ENCODE data around the gene PLCG2.

Gene PLCG2

DNA sequence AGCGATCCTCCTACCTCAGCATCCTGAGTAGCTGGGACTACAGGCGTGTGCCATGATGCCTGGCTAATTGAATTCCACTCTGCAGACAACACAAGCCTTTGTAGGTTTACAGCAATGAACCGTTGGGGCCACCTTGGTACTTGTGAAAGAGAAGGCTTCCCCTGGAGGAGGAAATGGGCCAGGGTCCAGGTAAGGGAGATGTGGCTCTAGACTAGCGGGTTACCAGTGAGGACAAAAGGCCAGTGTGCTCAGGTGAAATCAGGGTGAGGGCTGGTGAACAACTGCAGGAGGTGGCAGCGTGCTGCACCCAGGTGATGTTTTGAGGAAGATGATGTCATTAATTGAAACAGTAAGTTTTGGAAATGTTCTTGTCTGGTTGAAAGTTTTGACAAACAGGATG lies 225.5 kb downstream of the PLCG2 start:
- TF ChIP-seq ARNTL (CRISPR knock-in tag; IDR thresholded peaks at IDR 0.05; ENCODE audit: borderline replicate concordance, low read depth) (no peak), ESRRG (CRISPR knock-in tag; IDR thresholded peaks at IDR 0.05) (no peak), ZNF8 (CRISPR knock-in tag; IDR thresholded peaks at IDR 0.05) (no peak), OSR1 (CRISPR knock-in tag; IDR thresholded peaks at IDR 0.05) (no peak)
- TF ChIP-seq, protein P1, sequence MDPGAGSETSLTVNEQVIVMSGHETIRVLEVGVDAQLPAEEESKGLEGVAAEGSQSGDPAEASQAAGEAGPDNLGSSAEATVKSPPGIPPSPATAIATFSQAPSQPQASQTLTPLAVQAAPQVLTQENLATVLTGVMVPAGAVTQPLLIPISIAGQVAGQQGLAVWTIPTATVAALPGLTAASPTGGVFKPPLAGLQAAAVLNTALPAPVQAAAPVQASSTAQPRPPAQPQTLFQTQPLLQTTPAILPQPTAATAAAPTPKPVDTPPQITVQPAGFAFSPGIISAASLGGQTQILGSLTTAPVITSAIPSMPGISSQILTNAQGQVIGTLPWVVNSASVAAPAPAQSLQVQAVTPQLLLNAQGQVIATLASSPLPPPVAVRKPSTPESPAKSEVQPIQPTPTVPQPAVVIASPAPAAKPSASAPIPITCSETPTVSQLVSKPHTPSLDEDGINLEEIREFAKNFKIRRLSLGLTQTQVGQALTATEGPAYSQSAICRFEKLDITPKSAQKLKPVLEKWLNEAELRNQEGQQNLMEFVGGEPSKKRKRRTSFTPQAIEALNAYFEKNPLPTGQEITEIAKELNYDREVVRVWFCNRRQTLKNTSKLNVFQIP (CRISPR knock-in tag; IDR thresholded peaks at IDR 0.05; ENCODE audit: borderline replicate concordance, low read depth) = no peak
- TF ChIP-seq, protein P2, sequence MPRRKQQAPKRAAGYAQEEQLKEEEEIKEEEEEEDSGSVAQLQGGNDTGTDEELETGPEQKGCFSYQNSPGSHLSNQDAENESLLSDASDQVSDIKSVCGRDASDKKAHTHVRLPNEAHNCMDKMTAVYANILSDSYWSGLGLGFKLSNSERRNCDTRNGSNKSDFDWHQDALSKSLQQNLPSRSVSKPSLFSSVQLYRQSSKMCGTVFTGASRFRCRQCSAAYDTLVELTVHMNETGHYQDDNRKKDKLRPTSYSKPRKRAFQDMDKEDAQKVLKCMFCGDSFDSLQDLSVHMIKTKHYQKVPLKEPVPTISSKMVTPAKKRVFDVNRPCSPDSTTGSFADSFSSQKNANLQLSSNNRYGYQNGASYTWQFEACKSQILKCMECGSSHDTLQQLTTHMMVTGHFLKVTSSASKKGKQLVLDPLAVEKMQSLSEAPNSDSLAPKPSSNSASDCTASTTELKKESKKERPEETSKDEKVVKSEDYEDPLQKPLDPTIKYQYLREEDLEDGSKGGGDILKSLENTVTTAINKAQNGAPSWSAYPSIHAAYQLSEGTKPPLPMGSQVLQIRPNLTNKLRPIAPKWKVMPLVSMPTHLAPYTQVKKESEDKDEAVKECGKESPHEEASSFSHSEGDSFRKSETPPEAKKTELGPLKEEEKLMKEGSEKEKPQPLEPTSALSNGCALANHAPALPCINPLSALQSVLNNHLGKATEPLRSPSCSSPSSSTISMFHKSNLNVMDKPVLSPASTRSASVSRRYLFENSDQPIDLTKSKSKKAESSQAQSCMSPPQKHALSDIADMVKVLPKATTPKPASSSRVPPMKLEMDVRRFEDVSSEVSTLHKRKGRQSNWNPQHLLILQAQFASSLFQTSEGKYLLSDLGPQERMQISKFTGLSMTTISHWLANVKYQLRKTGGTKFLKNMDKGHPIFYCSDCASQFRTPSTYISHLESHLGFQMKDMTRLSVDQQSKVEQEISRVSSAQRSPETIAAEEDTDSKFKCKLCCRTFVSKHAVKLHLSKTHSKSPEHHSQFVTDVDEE (CRISPR knock-in tag; IDR thresholded peaks at IDR 0.05) = no peak

DNA sequence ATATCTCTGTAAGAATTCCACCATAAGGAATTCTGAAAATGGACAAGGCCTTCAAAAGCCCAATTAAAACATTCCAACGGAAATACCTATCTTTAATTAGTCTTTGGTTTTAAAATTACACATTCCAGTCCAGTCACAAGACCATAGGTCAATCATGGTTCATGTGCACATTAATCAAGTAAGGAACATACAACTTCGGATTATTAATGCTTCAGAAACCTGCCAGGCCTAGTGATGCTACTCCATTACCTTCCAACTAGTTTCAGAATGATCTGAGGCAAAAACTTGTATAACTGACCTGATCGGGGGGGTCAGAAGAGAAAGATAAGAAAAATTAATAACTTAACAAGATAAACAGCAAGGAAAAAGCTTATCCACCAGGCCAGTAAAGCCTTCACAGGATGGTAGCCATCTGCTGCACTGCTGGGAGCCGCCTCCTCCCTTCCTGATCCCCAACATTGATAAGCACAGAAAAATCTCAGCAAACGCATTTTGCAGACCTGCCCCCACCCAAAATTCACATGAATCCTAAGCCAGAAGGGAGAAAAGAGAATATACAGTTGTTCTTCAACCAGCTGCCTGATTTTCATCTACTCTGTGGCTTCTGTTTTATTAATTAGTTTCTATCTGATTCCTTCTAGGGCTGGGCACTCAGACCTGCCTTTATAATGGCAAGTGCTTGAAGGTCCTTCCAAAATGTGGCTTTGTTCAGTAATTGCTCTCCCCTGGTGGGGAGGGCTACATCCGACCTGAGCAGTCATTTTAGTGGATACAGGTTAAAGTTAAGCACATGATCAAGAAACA lies 226.1 kb downstream of the PLCG2 start:
- no peak for ATAC-seq

More for the DNA sequence above, 225.5 kb downstream of the PLCG2 start:
- no peak for ATAC-seq

DNA sequence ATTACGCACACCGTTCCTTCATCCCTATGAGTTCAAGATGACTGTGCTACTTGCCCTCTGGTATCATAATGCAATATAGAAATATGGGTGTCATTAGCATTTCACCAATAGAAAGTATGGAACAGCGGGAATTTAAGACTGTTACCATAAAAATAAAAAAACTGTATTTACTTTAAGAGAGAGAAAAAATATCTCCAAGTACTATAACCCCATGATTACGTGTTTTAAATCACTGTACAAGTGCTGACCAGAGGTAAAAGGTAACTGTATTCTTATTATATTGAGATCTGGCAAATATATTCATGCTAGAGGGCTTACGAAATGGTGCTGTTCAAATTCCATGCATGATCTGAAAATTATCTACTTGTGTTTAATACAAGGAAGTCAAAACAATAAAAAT lies 226.9 kb downstream of the PLCG2 start:
- no peak for ATAC-seq
- TF ChIP-seq ZFP30 (CRISPR knock-in tag; IDR thresholded peaks at IDR 0.05) (no peak), ZFP3 (CRISPR knock-in tag; IDR thresholded peaks at IDR 0.05) (no peak), ESRRG (CRISPR knock-in tag; IDR thresholded peaks at IDR 0.05) (no peak), ZNF565 (CRISPR knock-in tag; conservative IDR thresholded peaks at IDR 0.05; ENCODE audit: low read depth) (no peak), ISL1 (CRISPR knock-in tag; IDR thresholded peaks at IDR 0.05) (no peak), ZNF70 (CRISPR knock-in tag; IDR thresholded peaks at IDR 0.05) (no peak), TCF4 (CRISPR knock-in tag; IDR thresholded peaks at IDR 0.05; ENCODE audit: borderline replicate concordance) (no peak), GLIS3 (CRISPR knock-in tag; IDR thresholded peaks at IDR 0.05) (no peak), ARNTL (CRISPR knock-in tag; IDR thresholded peaks at IDR 0.05; ENCODE audit: borderline replicate concordance, low read depth) (no peak), PPARA (CRISPR knock-in tag; IDR thresholded peaks at IDR 0.05; ENCODE audit: borderline replicate concordance) (no peak)
- TF ChIP-seq, protein P3, sequence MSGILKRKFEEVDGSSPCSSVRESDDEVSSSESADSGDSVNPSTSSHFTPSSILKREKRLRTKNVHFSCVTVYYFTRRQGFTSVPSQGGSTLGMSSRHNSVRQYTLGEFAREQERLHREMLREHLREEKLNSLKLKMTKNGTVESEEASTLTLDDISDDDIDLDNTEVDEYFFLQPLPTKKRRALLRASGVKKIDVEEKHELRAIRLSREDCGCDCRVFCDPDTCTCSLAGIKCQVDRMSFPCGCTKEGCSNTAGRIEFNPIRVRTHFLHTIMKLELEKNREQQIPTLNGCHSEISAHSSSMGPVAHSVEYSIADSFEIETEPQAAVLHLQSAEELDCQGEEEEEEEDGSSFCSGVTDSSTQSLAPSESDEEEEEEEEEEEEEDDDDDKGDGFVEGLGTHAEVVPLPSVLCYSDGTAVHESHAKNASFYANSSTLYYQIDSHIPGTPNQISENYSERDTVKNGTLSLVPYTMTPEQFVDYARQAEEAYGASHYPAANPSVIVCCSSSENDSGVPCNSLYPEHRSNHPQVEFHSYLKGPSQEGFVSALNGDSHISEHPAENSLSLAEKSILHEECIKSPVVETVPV (CRISPR knock-in tag; IDR thresholded peaks at IDR 0.05) = no peak
- TF ChIP-seq, protein P4, sequence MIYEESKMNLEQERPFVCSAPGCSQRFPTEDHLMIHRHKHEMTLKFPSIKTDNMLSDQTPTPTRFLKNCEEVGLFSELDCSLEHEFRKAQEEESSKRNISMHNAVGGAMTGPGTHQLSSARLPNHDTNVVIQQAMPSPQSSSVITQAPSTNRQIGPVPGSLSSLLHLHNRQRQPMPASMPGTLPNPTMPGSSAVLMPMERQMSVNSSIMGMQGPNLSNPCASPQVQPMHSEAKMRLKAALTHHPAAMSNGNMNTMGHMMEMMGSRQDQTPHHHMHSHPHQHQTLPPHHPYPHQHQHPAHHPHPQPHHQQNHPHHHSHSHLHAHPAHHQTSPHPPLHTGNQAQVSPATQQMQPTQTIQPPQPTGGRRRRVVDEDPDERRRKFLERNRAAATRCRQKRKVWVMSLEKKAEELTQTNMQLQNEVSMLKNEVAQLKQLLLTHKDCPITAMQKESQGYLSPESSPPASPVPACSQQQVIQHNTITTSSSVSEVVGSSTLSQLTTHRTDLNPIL (CRISPR knock-in tag; IDR thresholded peaks at IDR 0.05; ENCODE audit: low read depth) = no peak
- TF ChIP-seq, protein P1 (CRISPR knock-in tag; IDR thresholded peaks at IDR 0.05; ENCODE audit: borderline replicate concordance, low read depth) = no peak

More for the DNA sequence above, 226.1 kb downstream of the PLCG2 start:
- peak; percentile 21; the same call in 1 of the 2 replicates for TF ChIP-seq SNAI2 (CRISPR knock-in tag; IDR thresholded peaks at IDR 0.05)
- TF ChIP-seq, protein P5, sequence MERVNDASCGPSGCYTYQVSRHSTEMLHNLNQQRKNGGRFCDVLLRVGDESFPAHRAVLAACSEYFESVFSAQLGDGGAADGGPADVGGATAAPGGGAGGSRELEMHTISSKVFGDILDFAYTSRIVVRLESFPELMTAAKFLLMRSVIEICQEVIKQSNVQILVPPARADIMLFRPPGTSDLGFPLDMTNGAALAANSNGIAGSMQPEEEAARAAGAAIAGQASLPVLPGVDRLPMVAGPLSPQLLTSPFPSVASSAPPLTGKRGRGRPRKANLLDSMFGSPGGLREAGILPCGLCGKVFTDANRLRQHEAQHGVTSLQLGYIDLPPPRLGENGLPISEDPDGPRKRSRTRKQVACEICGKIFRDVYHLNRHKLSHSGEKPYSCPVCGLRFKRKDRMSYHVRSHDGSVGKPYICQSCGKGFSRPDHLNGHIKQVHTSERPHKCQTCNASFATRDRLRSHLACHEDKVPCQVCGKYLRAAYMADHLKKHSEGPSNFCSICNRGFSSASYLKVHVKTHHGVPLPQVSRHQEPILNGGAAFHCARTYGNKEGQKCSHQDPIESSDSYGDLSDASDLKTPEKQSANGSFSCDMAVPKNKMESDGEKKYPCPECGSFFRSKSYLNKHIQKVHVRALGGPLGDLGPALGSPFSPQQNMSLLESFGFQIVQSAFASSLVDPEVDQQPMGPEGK (CRISPR knock-in tag; IDR thresholded peaks at IDR 0.05; ENCODE audit: borderline replicate concordance) = peak; percentile 17; the same call in 1 of the 2 replicates
- 0 out of 2 replicates have a peak, but pooled peaks have one; percentile 1 for TF ChIP-seq ZNF8 (CRISPR knock-in tag; IDR thresholded peaks at IDR 0.05)
- TF ChIP-seq, protein P1 (CRISPR knock-in tag; IDR thresholded peaks at IDR 0.05; ENCODE audit: borderline replicate concordance, low read depth) = no peak
- TF ChIP-seq ISL1 (CRISPR knock-in tag; IDR thresholded peaks at IDR 0.05) = peak; percentile 90
- TF ChIP-seq GLIS3 (CRISPR knock-in tag; IDR thresholded peaks at IDR 0.05) = no peak
- TF ChIP-seq, protein P4 (CRISPR knock-in tag; IDR thresholded peaks at IDR 0.05; ENCODE audit: low read depth) = peak; percentile 69; the same call in 1 of the 2 replicates
